ENCODE results near the gene OR6P1.

The OR6P1 gene

DNA sequence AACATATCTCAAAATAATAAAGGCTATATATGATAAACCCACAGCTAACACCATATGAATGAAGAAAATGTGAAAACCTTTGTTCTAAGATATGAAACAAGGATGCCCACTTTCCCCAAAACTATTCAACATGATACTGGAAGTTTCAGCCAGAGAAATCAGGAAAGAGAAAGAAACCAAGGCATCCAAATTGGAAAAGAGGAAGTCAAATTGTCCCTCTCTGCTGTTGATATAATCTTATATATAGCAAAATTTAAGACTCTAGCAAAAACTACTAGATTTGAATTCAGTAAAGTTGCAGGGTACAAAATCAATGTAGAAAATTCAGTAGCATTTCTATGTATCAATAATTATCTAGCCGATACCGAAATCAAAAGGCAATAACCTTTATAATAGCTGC is 30.4 kb upstream of the OR6P1 start:
- no peak for DNase-seq
- Histone ChIP-seq H3K27me3 (ENCODE audit: insufficient read depth, low read depth, severe bottlenecking) (peaks cover 31% of the 10 kb centered on the region), H3K9me3 (ENCODE audit: severe bottlenecking) (no peaks in the 10 kb centered on the region), H3K36me3 (no peaks in the 10 kb centered on the region), H3K27ac (no peak overlapping the region), H3K4me3 (ENCODE audit: low read depth, low read length) (no peak overlapping the region)
- TF ChIP-seq, protein P1, sequence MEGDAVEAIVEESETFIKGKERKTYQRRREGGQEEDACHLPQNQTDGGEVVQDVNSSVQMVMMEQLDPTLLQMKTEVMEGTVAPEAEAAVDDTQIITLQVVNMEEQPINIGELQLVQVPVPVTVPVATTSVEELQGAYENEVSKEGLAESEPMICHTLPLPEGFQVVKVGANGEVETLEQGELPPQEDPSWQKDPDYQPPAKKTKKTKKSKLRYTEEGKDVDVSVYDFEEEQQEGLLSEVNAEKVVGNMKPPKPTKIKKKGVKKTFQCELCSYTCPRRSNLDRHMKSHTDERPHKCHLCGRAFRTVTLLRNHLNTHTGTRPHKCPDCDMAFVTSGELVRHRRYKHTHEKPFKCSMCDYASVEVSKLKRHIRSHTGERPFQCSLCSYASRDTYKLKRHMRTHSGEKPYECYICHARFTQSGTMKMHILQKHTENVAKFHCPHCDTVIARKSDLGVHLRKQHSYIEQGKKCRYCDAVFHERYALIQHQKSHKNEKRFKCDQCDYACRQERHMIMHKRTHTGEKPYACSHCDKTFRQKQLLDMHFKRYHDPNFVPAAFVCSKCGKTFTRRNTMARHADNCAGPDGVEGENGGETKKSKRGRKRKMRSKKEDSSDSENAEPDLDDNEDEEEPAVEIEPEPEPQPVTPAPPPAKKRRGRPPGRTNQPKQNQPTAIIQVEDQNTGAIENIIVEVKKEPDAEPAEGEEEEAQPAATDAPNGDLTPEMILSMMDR (IDR thresholded peaks at IDR 0.05; ENCODE audit: low read depth, low read length), result no peak

DNA sequence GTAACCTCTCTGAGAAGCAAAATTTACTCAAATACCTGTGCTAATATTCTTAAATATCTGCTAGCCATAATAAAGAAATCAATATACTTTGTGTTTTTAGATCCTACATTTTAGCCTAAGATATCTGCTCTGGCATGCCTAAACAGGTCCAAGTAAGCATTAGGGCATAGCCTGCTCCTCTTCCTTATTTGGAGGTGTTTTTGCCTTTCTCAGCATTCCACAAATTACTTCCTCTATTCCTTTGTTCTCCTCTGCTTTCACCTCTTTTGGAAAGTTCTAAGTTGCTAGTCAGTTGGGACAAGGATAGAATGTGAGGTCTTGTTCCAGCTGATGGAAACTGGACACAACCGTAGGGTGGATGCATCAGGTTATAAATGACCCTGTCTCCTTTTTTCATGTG is 16.6 kb upstream of the OR6P1 start:
- peaks cover 10% of the 10 kb centered on the region for H3K27me3 ChIP-seq (ENCODE audit: insufficient read depth, low read depth, severe bottlenecking)
- H3K4me3 ChIP-seq (ENCODE audit: low read depth, low read length), result no peak overlapping the region
- no peak overlapping the region for H3K27ac ChIP-seq
- H3K9me3 ChIP-seq (ENCODE audit: severe bottlenecking), result peaks cover 4% of the 10 kb centered on the region
- TF ChIP-seq, protein P1 (IDR thresholded peaks at IDR 0.05; ENCODE audit: low read depth, low read length), result no peak
- H3K36me3 ChIP-seq, result no peaks in the 10 kb centered on the region
- no peak for DNase-seq

DNA sequence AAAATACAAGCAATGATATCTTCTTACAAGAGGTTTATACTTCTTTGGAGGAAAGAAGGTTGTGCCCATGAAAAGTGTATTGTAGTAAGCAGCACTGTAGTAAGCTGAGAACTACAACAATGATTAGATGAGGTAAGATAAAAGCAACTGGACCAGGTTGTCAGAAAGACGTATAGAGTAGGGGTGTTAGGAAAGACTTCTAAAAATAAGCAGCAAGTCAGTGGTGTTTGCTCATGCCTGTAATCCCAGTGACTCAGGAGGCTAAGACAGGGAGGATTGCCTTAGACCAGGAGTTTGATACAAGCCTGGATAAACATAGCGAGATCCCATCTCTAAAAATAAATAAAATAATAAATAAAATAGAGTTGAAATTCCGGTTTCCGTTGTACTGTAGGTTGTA is 13.6 kb upstream of the OR6P1 start:
- Histone ChIP-seq H3K9me3 (ENCODE audit: severe bottlenecking) (peaks cover 4% of the 10 kb centered on the region), H3K36me3 (no peaks in the 10 kb centered on the region), H3K4me3 (ENCODE audit: low read depth, low read length) (no peak overlapping the region), H3K27ac (no peak overlapping the region), H3K27me3 (ENCODE audit: insufficient read depth, low read depth, severe bottlenecking) (peaks cover 23% of the 10 kb centered on the region)
- no peak for DNase-seq
- TF ChIP-seq, protein P1 (IDR thresholded peaks at IDR 0.05; ENCODE audit: low read depth, low read length), result no peak

DNA sequence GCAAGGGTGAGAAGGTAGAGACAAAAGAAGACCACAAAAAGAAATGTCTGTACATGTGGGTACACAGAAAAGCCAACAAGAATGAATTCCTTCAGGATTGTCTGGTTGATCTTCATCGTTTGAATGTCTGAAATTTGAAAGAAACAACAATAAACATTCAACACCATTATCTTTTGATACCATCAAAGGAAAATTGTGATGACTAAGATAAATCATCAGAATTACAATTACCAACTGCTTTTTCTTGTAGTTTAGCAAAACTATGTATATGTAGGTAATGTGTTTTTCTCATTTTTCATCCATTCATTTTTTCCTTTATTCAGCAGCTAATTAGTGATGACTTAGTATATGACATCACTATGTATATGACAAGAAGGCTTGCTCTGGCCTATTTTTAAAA is 9.4 kb upstream of the OR6P1 start, which contains the start of gene OR10X1:
Gene OR10X1, minus strand, starts transcription at position 167 of the 400 bp plus-strand sequence. Its CDS starts 0 bp downstream, at position 167.
- no peak within 1 kb of the TSS for H3K27ac ChIP-seq
- DNase-seq, result no peak
- peaks cover 60% of the 10 kb centered on the region for H3K27me3 ChIP-seq (ENCODE audit: insufficient read depth, low read depth, severe bottlenecking)
- no peak within 1 kb of the TSS for H3K4me3 ChIP-seq (ENCODE audit: low read depth, low read length)
- no peaks in the 10 kb centered on the region for H3K9me3 ChIP-seq (ENCODE audit: severe bottlenecking)
- TF ChIP-seq, protein P1 (IDR thresholded peaks at IDR 0.05; ENCODE audit: low read depth, low read length), result no peak
- H3K36me3 ChIP-seq, result no peaks in the 10 kb centered on the region

DNA sequence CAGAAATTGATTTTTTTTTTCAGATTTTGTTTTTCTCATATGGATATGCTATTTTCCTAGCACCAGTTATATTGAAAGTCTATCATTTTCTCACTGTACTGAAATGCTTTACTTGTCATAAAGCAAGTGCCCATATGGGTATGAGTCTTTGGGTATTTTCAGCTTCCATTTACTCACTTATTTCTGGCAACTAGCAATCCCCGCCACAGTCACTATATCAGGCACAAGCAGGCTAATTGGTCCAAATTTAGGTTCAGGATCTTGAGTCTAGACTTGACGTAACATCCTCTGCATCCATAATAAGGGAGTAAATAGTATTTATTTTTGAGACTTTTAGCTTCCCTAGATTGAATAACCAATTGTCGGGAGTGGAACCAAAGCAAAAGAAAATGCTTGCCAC is 7.2 kb upstream of the OR6P1 start:
- no peaks in the 10 kb centered on the region for H3K36me3 ChIP-seq
- TF ChIP-seq, protein P1 (IDR thresholded peaks at IDR 0.05; ENCODE audit: low read depth, low read length), result no peak

DNA sequence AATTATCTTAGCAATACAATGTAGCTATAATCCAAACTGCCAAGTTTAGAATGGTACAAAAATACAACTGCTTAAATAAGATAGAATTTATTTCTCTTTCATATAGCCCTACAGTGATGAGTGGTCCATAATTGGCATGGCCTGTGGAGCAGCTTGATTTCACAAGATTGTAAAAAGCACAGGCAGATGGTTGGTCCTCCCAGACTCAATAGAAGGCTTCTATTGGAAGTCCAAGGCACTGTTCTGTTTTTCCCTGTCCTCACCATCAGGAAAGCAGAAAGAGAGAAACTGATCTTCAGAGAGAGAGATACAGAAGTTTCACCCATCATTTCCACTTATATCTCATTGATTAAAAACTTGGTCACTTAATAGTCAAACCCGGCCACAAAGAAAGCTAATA is 1.8 kb upstream of the OR6P1 start:
- Histone ChIP-seq H3K27me3 (ENCODE audit: insufficient read depth, low read depth, severe bottlenecking) (peaks cover 70% of the 10 kb centered on the region), H3K9me3 (ENCODE audit: severe bottlenecking) (no peaks in the 10 kb centered on the region), H3K27ac (no peak overlapping the region), H3K4me3 (ENCODE audit: low read depth, low read length) (no peak overlapping the region), H3K36me3 (no peaks in the 10 kb centered on the region)
- TF ChIP-seq, protein P1 (IDR thresholded peaks at IDR 0.05; ENCODE audit: low read depth, low read length), result no peak
- no peak for DNase-seq

More for the DNA sequence above, 7.2 kb upstream of the OR6P1 start:
- no peaks in the 10 kb centered on the region for H3K9me3 ChIP-seq (ENCODE audit: severe bottlenecking)
- peaks cover 66% of the 10 kb centered on the region for H3K27me3 ChIP-seq (ENCODE audit: insufficient read depth, low read depth, severe bottlenecking)
- no peak overlapping the region for H3K4me3 ChIP-seq (ENCODE audit: low read depth, low read length)
- DNase-seq, result no peak
- H3K27ac ChIP-seq, result no peak overlapping the region
